Activated gamma-delta T cell treated with anti-CD3 and anti-CD28 coated beads, Interleukin-2, amount 50 U/mL, for 16 hours (primary cell): ENCODE data around the gene CUBN.
"Not testable (repeated sequence)": the region's sequence is repeated elsewhere in the genome, so short reads cannot be mapped to it uniquely, and the experiment has no call there.

Experiments used
- DNase-seq: peaks from one replicate; pipeline ENCODE4 v3.0.0-alpha.2; 2020; ENCODE audit warnings: low read depth

CUBN gene

GRCh38 chr10:17038627-17039026, 91.0 kb downstream of the CUBN start:
- DNase-seq: no peak

- DNase-seq: no peak
Measured at GRCh38 chr10:17037910-17038309, 91.7 kb downstream of the CUBN start.

GRCh38 chr10:17035446-17035845, 94.2 kb downstream of the CUBN start:
- DNase-seq: no peak

GRCh38 chr10:17033529-17034260, 95.9 kb downstream of the CUBN start:
- no peak for DNase-seq

- no peak for DNase-seq
Measured at GRCh38 chr10:17031637-17032635, 97.7 kb downstream of the CUBN start.

GRCh38 chr10:17029581-17030271, 99.9 kb downstream of the CUBN start:
- peak; percentile 73 for DNase-seq

- DNase-seq: no peak
Measured at GRCh38 chr10:17029239-17029580, 100.4 kb downstream of the CUBN start.

GRCh38 chr10:17028798-17029197, 100.8 kb downstream of the CUBN start:
- DNase-seq: no peak

GRCh38 chr10:17026686-17027485, 102.7 kb downstream of the CUBN start:
- DNase-seq: peak; percentile 46

- DNase-seq: peak; percentile 42
Measured at GRCh38 chr10:17025444-17026295, 103.9 kb downstream of the CUBN start.

GRCh38 chr10:17024461-17024860, 105.2 kb downstream of the CUBN start:
- no peak for DNase-seq

- DNase-seq: peak; percentile 63
Measured at GRCh38 chr10:17023386-17024298, 106.0 kb downstream of the CUBN start.

- DNase-seq: no peak
Measured at GRCh38 chr10:17022896-17023295, 106.7 kb downstream of the CUBN start.

GRCh38 chr10:17022466-17022825, 107.2 kb downstream of the CUBN start:
- no peak for DNase-seq

- no peak for DNase-seq
Measured at GRCh38 chr10:17021656-17022465, 107.8 kb downstream of the CUBN start.

- no peak for DNase-seq
Measured at GRCh38 chr10:17019696-17020095, 109.9 kb downstream of the CUBN start.

GRCh38 chr10:17013131-17013983, 116.3 kb downstream of the CUBN start:
- not testable (repeated sequence) for DNase-seq

- not testable (repeated sequence) for DNase-seq
Measured at GRCh38 chr10:17012731-17013130, 116.9 kb downstream of the CUBN start.
